H54 (cell line): ENCODE results near the gene FBXL22.
A peak's percentile ranks its signal among the peaks of the same experiment; 100 is the strongest.

Source experiments
- DNase-seq: peaks from one replicate; pipeline ENCODE4 v3.0.0; 2011; ENCODE audit warnings: low spot score, mixed read lengths; ENCODE audit not compliant: insufficient read length
- FAIRE-seq: peaks from 3 replicates; lab custom pipeline; 2011; peaks lifted over from hg19 to GRCh38; lab: Jason Lieb, UNC
- POLR2A ChIP-seq: IDR thresholded peaks from 2 replicates; pipeline ENCODE4 v1.6.1; 2011; ENCODE audit warnings: low read depth, mild to moderate bottlenecking, low read length

FBXL22 gene

GRCh38 chr15:63600001-63600615 lies 2.9 kb downstream of the FBXL22 start:
- no peak for TF ChIP-seq POLR2A
- FAIRE-seq (no peak), DNase-seq (no peak)

GRCh38 chr15:63600616-63601025 lies 3.4 kb downstream of the FBXL22 start:
- DNase-seq (no peak), FAIRE-seq (no peak)
- peak; percentile 92 for TF ChIP-seq POLR2A

- no peak for TF ChIP-seq POLR2A
- DNase-seq (no peak), FAIRE-seq (no peak)
Observed at GRCh38 chr15:63601026-63601703, 4.0 kb downstream of the FBXL22 start.

GRCh38 chr15:63601704-63602185 lies 4.6 kb downstream of the FBXL22 start:
- no peak for DNase-seq
- FAIRE-seq: no peak
- no peak for TF ChIP-seq POLR2A

GRCh38 chr15:63602595-63602994 lies 5.4 kb downstream of the FBXL22 start:
- no peak for DNase-seq
- no peak for FAIRE-seq
- TF ChIP-seq POLR2A: no peak

- FAIRE-seq (no peak), DNase-seq (no peak)
- no peak for TF ChIP-seq POLR2A
Observed at GRCh38 chr15:63603516-63603915, 6.3 kb downstream of the FBXL22 start.

- DNase-seq: no peak
- no peak for TF ChIP-seq POLR2A
- FAIRE-seq: no peak
Observed at GRCh38 chr15:63604281-63604680, 7.1 kb downstream of the FBXL22 start.

GRCh38 chr15:63605036-63605435 lies 7.8 kb downstream of the FBXL22 start:
- no peak for DNase-seq
- no peak for FAIRE-seq

GRCh38 chr15:63605816-63606215 lies 8.6 kb downstream of the FBXL22 start:
- no peak for FAIRE-seq
- DNase-seq: no peak
- no peak for TF ChIP-seq POLR2A

More at GRCh38 chr15:63605036-63605435, 7.8 kb downstream of the FBXL22 start:
- TF ChIP-seq POLR2A: no peak

GRCh38 chr15:63606308-63606707 lies 9.1 kb downstream of the FBXL22 start:
- no peak for FAIRE-seq
- DNase-seq: no peak
- no peak for TF ChIP-seq POLR2A

GRCh38 chr15:63608989-63609388 lies 11.8 kb downstream of the FBXL22 start:
- FAIRE-seq: no peak
- no peak for TF ChIP-seq POLR2A
- DNase-seq: no peak

- TF ChIP-seq POLR2A: no peak
- no peak for FAIRE-seq
- no peak for DNase-seq
Observed at GRCh38 chr15:63609448-63609847, 12.3 kb downstream of the FBXL22 start.

GRCh38 chr15:63610209-63610841 lies 13.1 kb downstream of the FBXL22 start:
- DNase-seq (peak; percentile 65), FAIRE-seq (peak; percentile 6)
- no peak for TF ChIP-seq POLR2A

GRCh38 chr15:63611177-63611576 lies 14.0 kb downstream of the FBXL22 start:
- TF ChIP-seq POLR2A: no peak
- FAIRE-seq (no peak), DNase-seq (no peak)
